Measurements from ENCODE around the gene TRPM5.
A peak's percentile ranks its signal among the peaks of the same experiment; 100 is the strongest.

The TRPM5 gene

GRCh38 chr11:2419638-2420501 lies 24.4 kb downstream of the TRPM5 start:
- peaks cover 0 to 13% of the 10 kb centered on the region in 2 donors for H3K27me3 Mint-ChIP-seq
- no peaks in the 10 kb centered on the region for H3K36me3 Mint-ChIP-seq
- no peaks in the 10 kb centered on the region for H3K9me3 Mint-ChIP-seq
- no peak overlapping the region for H3K27ac Mint-ChIP-seq
- no peak for DNase-seq
- H3K4me3 Mint-ChIP-seq, result no peak overlapping the region
- peak; percentile 54 to 62 for ATAC-seq (replicated peaks)
- H3K4me1 Mint-ChIP-seq, result peaks cover 2 to 11% of the 10 kb centered on the region in 2 donors

GRCh38 chr11:2418693-2419360 lies 25.5 kb downstream of the TRPM5 start:
- no peak for DNase-seq
- Mint-ChIP-seq H3K4me3 (no peak overlapping the region), H3K9me3 (no peaks in the 10 kb centered on the region), H3K36me3 (no peaks in the 10 kb centered on the region), H3K27ac (no peak overlapping the region), H3K27me3 (peaks cover 0 to 6% of the 10 kb centered on the region in 2 donors), H3K4me1 (peaks cover 2 to 11% of the 10 kb centered on the region in 2 donors)
- ATAC-seq (replicated peaks), result no peak

GRCh38 chr11:2417856-2418692 lies 26.2 kb downstream of the TRPM5 start:
- Mint-ChIP-seq H3K4me1 (peaks cover 2 to 11% of the 10 kb centered on the region in 2 donors), H3K36me3 (no peaks in the 10 kb centered on the region), H3K4me3 (no peak overlapping the region), H3K27ac (no peak overlapping the region), H3K9me3 (no peaks in the 10 kb centered on the region), H3K27me3 (peaks cover 0 to 4% of the 10 kb centered on the region in 2 donors)
- ATAC-seq (replicated peaks) (no peak), DNase-seq (no peak)

GRCh38 chr11:2416765-2417164 lies 27.5 kb downstream of the TRPM5 start:
- H3K27ac Mint-ChIP-seq, result no peak overlapping the region
- ATAC-seq (replicated peaks) (no peak), DNase-seq (no peak)
- no peaks in the 10 kb centered on the region for H3K9me3 Mint-ChIP-seq
- H3K36me3 Mint-ChIP-seq, result no peaks in the 10 kb centered on the region
- H3K27me3 Mint-ChIP-seq, result peaks cover 0 to 4% of the 10 kb centered on the region in 2 donors
- H3K4me3 Mint-ChIP-seq, result no peak overlapping the region
- peaks cover 2 to 11% of the 10 kb centered on the region in 2 donors for H3K4me1 Mint-ChIP-seq

- H3K4me3 Mint-ChIP-seq, result no peak overlapping the region
- ATAC-seq (replicated peaks), result no peak
- peaks cover 0 to 6% of the 10 kb centered on the region in 2 donors for H3K27me3 Mint-ChIP-seq
- no peak for DNase-seq
- no peaks in the 10 kb centered on the region for H3K9me3 Mint-ChIP-seq
- no peak overlapping the region for H3K27ac Mint-ChIP-seq
- H3K4me1 Mint-ChIP-seq, result peaks cover 2 to 10% of the 10 kb centered on the region in 2 donors
- H3K36me3 Mint-ChIP-seq, result no peaks in the 10 kb centered on the region
Measured at GRCh38 chr11:2415601-2416380, 28.5 kb downstream of the TRPM5 start.

- H3K4me1 Mint-ChIP-seq, result peaks cover 0 to 5% of the 10 kb centered on the region in 2 donors
- no peak for DNase-seq
- ATAC-seq (replicated peaks), result no peak
- H3K4me3 Mint-ChIP-seq, result no peak overlapping the region
- no peaks in the 10 kb centered on the region for H3K9me3 Mint-ChIP-seq
- peaks cover 0 to 6% of the 10 kb centered on the region in 2 donors for H3K27me3 Mint-ChIP-seq
- peak overlapping the region; percentile 51 for H3K27ac Mint-ChIP-seq
- H3K36me3 Mint-ChIP-seq, result no peaks in the 10 kb centered on the region
Measured at GRCh38 chr11:2415171-2415570, 29.1 kb downstream of the TRPM5 start.

GRCh38 chr11:2414616-2415015 lies 29.7 kb downstream of the TRPM5 start:
- no peak overlapping the region for H3K27ac Mint-ChIP-seq
- H3K27me3 Mint-ChIP-seq, result peaks cover 0 to 6% of the 10 kb centered on the region in 2 donors
- no peaks in the 10 kb centered on the region for H3K36me3 Mint-ChIP-seq
- peaks cover 0 to under 1% of the 10 kb centered on the region in 2 donors for H3K4me1 Mint-ChIP-seq
- no peaks in the 10 kb centered on the region for H3K9me3 Mint-ChIP-seq
- H3K4me3 Mint-ChIP-seq, result no peak overlapping the region
- no peak for ATAC-seq (replicated peaks)
- no peak for DNase-seq

- H3K27ac Mint-ChIP-seq, result no peak overlapping the region
- DNase-seq (no peak), ATAC-seq (replicated peaks) (no peak)
- no peaks in the 10 kb centered on the region for H3K9me3 Mint-ChIP-seq
- no peaks in the 10 kb centered on the region for H3K36me3 Mint-ChIP-seq
- H3K27me3 Mint-ChIP-seq, result peaks cover 0 to 6% of the 10 kb centered on the region in 2 donors
- H3K4me3 Mint-ChIP-seq, result no peak overlapping the region
- H3K4me1 Mint-ChIP-seq, result no peaks in the 10 kb centered on the region
Measured at GRCh38 chr11:2413742-2414579, 30.4 kb downstream of the TRPM5 start.

- Mint-ChIP-seq H3K4me3 (no peak overlapping the region), H3K36me3 (no peaks in the 10 kb centered on the region), H3K27ac (no peak overlapping the region), H3K9me3 (no peaks in the 10 kb centered on the region), H3K27me3 (peaks cover 0 to 6% of the 10 kb centered on the region in 2 donors), H3K4me1 (no peaks in the 10 kb centered on the region)
- DNase-seq (no peak), ATAC-seq (replicated peaks) (no peak)
Measured at GRCh38 chr11:2412323-2412722, 32.0 kb downstream of the TRPM5 start.

GRCh38 chr11:2411446-2412305 lies 32.6 kb downstream of the TRPM5 start:
- no peak for ATAC-seq (replicated peaks)
- H3K36me3 Mint-ChIP-seq, result no peaks in the 10 kb centered on the region
- peaks cover 0 to 6% of the 10 kb centered on the region in 2 donors for H3K27me3 Mint-ChIP-seq

GRCh38 chr11:2410616-2411015 lies 33.7 kb downstream of the TRPM5 start:
- Mint-ChIP-seq H3K4me1 (no peaks in the 10 kb centered on the region), H3K36me3 (peaks cover under 1% of the 10 kb centered on the region in 2 donors), H3K4me3 (no peak overlapping the region), H3K27me3 (peaks cover 0 to 6% of the 10 kb centered on the region in 2 donors), H3K27ac (no peak overlapping the region), H3K9me3 (no peaks in the 10 kb centered on the region)
- ATAC-seq (replicated peaks) (no peak), DNase-seq (no peak)

More at GRCh38 chr11:2411446-2412305, 32.6 kb downstream of the TRPM5 start:
- Mint-ChIP-seq H3K4me3 (no peak overlapping the region), H3K9me3 (no peaks in the 10 kb centered on the region), H3K4me1 (no peaks in the 10 kb centered on the region), H3K27ac (no peak overlapping the region)
- no peak for DNase-seq
